Keratinocyte (primary cell): ENCODE results near the gene P3H2. TPM values are rescaled to one million over a fixed set of nuclear protein-coding genes. Genes with fewer than 3 reads are reported as not detected.

ENCODE experiments used
- DNase-seq: peaks from one replicate; pipeline ENCODE4 v3.0.0-alpha.2; 2011; ENCODE audit warnings: low read depth, missing footprints, low spot score
- FAIRE-seq: peaks from 2 replicates; lab custom pipeline; 2011; peaks lifted over from hg19 to GRCh38; lab: Jason Lieb, UNC
- H2AFZ ChIP-seq: 2 replicates; pipeline ENCODE4 v1.6.0; 2012; ENCODE audit warnings: low read length, control low read depth, inconsistent platforms; ENCODE audit not compliant: control insufficient read depth
- H3K27ac ChIP-seq: 2 replicates; pipeline ENCODE4 v1.5.1; 2011; ENCODE audit warnings: low read length; ENCODE audit not compliant: control insufficient read depth, insufficient read depth
- H3K27me3 ChIP-seq: 3 replicates; pipeline ENCODE4 v1.6.0; 2011; ENCODE audit warnings: low read length; ENCODE audit not compliant: control insufficient read depth, insufficient read depth; ENCODE audit errors: extremely low read depth
- H3K36me3 ChIP-seq, 2 experiments: 2 replicates in 1 of 2; 3 replicates in 1 of 2; pipeline ENCODE4 v1.5.1; 2011; ENCODE audit warnings: low read length in 2 of 2, mild to moderate bottlenecking in 1 of 2; ENCODE audit not compliant: control insufficient read depth in 2 of 2, insufficient read depth in 2 of 2; ENCODE audit errors: extremely low read depth in 1 of 2
- H3K4me1 ChIP-seq: 3 replicates; pipeline ENCODE4 v1.5.1; 2011; ENCODE audit warnings: low read length; ENCODE audit not compliant: control insufficient read depth, insufficient read depth; ENCODE audit errors: extremely low read depth
- H3K4me2 ChIP-seq: 3 replicates; pipeline ENCODE4 v1.6.0; 2011; ENCODE audit warnings: low read depth, low read length; ENCODE audit not compliant: control insufficient read depth, insufficient read depth; ENCODE audit errors: extremely low read depth
- H3K4me3 ChIP-seq, 3 experiments: fragments of 200-600 bp in 1 of 3; sonication (generic) in 1 of 3; 2 replicates in 2 of 3; 3 replicates in 1 of 3; pipeline ENCODE4 v1.5.1; 2011 to 2016; ENCODE audit warnings: low read length in 3 of 3, mild to moderate bottlenecking in 3 of 3, control low read depth in 2 of 3, inconsistent platforms in 1 of 3, low read depth in 1 of 3, mixed read lengths in 1 of 3, mixed run types in 1 of 3, moderate library complexity in 1 of 3; ENCODE audit not compliant: control insufficient read depth in 2 of 3, insufficient read depth in 2 of 3; ENCODE audit errors: extremely low read depth in 1 of 3
- H3K79me2 ChIP-seq: 2 replicates; pipeline ENCODE4 v1.6.0; 2012; ENCODE audit warnings: low read length; ENCODE audit not compliant: control insufficient read depth, insufficient read depth
- H3K9ac ChIP-seq: 3 replicates; pipeline ENCODE4 v1.6.0; 2011; ENCODE audit warnings: low read length; ENCODE audit not compliant: control insufficient read depth, insufficient read depth; ENCODE audit errors: extremely low read depth
- H3K9me1 ChIP-seq: 3 replicates; pipeline ENCODE4 v1.6.0; 2011; ENCODE audit warnings: low read length; ENCODE audit not compliant: control insufficient read depth, insufficient read depth; ENCODE audit errors: extremely low read depth
- H3K9me3 ChIP-seq: 2 replicates; pipeline ENCODE4 v1.5.1; 2012; ENCODE audit warnings: low read depth, low read length; ENCODE audit not compliant: control insufficient read depth
- H4K20me1 ChIP-seq: 3 replicates; pipeline ENCODE4 v1.6.0; 2011; ENCODE audit warnings: low read length; ENCODE audit not compliant: control insufficient read depth, insufficient read depth; ENCODE audit errors: extremely low read depth
- EZH2 ChIP-seq: IDR thresholded peaks from one replicate; pipeline ENCODE4 v1.6.1; 2012; ENCODE audit warnings: inconsistent platforms, mild to moderate bottlenecking, low read length, moderate library complexity
- dilution Hi-C: fragments of 300-500 bp; cut with MboI; formaldehyde crosslinking; loops from one replicate; pipeline ENCODE4 v1.7.0; 2020; ENCODE audit warnings: low sequenced_read_pairs; ENCODE audit not compliant: extremely low pct_ligation_motif_present
- polyA plus RNA-seq, 5 experiments: library from polyadenylated mRNA; depleted of rRNA in 3 of 5; stranded (reverse) in 3 of 5; stranded (forward) in 1 of 5; unstranded in 1 of 5; fragments of >200 nt; gene quantifications; 1 replicate in 1 of 5; 2 replicates in 3 of 5; 3 replicates in 1 of 5; pipeline versions ENCODE4 v1.2.1 to v1.2.3, GENCODE V29; 2011 to 2012; ENCODE audit warnings: missing spikeins in 2 of 5, low read depth in 1 of 5, low replicate concordance in 1 of 5
- TF ChIP-seq, protein P1 (sequence below), 3 experiments: IDR thresholded peaks in 1 of 3; conservative IDR thresholded peaks in 1 of 3; optimal IDR thresholded peaks in 1 of 3; 2 replicates in 2 of 3; 3 replicates in 1 of 3; pipeline versions ENCODE3 to v1.5.1; 2011; ENCODE audit warnings: low read length in 3 of 3, mild to moderate bottlenecking in 3 of 3, moderate library complexity in 2 of 3, control low read depth in 1 of 3, inconsistent platforms in 1 of 3; ENCODE audit not compliant: insufficient read depth in 2 of 3; ENCODE audit errors: extremely low read depth in 1 of 3

The P3H2 gene
- polyA plus RNA-seq, 1 donor (not counting 4 experiments of a cell fraction or from before 2014, with no cell fraction given): 115 TPM

DNA sequence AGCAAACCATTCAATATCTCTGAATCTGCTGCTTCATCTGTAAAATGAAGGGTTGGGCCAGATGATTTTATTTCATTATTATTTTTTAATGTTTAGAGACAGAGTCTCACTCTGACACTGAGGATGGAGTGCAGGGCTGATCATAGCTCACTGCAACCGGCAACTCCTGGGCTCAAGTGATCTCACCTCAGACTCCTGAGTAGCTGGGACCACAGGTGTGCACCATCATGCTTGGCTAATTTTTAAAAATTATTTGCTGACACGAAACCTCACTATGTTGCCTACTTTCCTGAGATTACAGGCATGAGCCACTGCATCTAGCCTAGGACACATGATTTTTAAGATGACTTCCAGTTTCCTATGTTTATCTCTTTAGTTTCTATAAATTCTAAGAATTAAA, 105.8 kb downstream of the P3H2 start:
- no peak overlapping the region for H3K4me3 ChIP-seq
- no peak overlapping the region for H3K9ac ChIP-seq
- H3K27ac ChIP-seq: peak overlapping the region; percentile 3
- H4K20me1 ChIP-seq: no peaks in the 10 kb centered on the region
- FAIRE-seq (no peak), DNase-seq (no peak)
- peaks cover 61% of the 10 kb centered on the region for H3K4me1 ChIP-seq
- H2AFZ ChIP-seq: no peak overlapping the region
- H3K27me3 ChIP-seq: no peaks in the 10 kb centered on the region
- dilution Hi-C loops: no loop called here
- peak overlapping the region; percentile 52 for H3K4me2 ChIP-seq
- H3K9me1 ChIP-seq: no peaks in the 10 kb centered on the region
- H3K9me3 ChIP-seq: no peaks in the 10 kb centered on the region
- peaks cover 0 to 3% of the 10 kb centered on the region in 2 experiments for H3K36me3 ChIP-seq
- H3K79me2 ChIP-seq: peaks cover 8% of the 10 kb centered on the region
- no peak for TF ChIP-seq EZH2

DNA sequence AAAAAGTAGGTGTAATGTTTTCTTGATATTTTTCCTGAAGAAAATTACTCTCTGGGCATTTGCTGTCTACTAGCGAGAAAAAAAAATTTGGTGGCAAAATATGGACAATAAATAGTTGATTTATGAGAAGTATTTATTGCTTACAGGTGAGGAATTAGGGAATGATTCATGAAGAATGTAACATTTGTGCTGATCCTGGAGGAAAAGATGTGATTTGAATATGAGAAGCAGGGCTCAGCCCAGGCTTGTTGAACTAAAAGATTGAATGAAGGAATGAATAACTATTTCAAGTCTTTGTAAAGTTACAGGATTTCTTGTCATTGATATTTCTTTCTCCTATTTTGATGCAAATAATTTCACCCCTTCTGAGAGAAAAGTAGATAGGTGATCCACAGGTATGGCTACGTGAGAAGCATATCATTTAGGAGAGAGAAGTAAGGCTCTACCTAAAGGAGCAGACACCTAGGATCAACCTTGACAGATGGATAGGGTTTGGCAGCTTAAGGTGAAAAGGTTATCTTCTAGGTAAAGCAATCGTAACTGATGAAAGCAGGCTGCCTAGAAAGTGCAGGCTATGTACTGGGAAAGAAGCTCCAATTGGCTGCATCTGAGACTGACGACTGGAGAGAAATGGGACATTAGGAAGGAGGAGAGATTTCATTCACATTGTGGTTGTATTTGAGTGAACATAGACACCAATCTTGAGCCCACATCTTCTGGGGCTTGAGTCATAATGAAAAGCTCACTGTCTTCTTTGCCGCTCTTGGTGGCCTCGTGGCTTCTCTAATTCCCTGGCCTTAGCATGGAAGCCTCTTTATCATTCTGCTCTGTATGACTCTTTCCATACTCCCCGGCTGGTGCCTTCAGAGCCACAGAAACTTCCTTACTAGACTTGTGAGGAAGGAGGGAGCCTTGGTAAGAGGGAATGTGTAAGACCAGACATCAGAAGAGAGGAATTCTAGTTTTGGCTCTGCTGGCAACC, 106.5 kb downstream of the P3H2 start:
- peak; percentile 90 for FAIRE-seq
- H3K4me2 ChIP-seq: peak overlapping the region; percentile 52
- H3K27ac ChIP-seq: peak overlapping the region; percentile 92

More for the DNA sequence above, 106.5 kb downstream of the P3H2 start:
- Histone ChIP-seq H3K9me1 (no peaks in the 10 kb centered on the region), H3K9me3 (no peaks in the 10 kb centered on the region), H3K4me1 (peaks cover 58% of the 10 kb centered on the region), H3K9ac (no peak overlapping the region), H3K36me3 (peaks cover 0 to 3% of the 10 kb centered on the region in 2 experiments), H4K20me1 (no peaks in the 10 kb centered on the region), H2AFZ (peak overlapping the region; percentile 41), H3K4me3 (no peak overlapping the region), H3K79me2 (peaks cover 9% of the 10 kb centered on the region), H3K27me3 (no peaks in the 10 kb centered on the region)
- DNase-seq: no peak
- dilution Hi-C loops: no loop called here
- TF ChIP-seq EZH2: no peak
- TF ChIP-seq, protein P1, sequence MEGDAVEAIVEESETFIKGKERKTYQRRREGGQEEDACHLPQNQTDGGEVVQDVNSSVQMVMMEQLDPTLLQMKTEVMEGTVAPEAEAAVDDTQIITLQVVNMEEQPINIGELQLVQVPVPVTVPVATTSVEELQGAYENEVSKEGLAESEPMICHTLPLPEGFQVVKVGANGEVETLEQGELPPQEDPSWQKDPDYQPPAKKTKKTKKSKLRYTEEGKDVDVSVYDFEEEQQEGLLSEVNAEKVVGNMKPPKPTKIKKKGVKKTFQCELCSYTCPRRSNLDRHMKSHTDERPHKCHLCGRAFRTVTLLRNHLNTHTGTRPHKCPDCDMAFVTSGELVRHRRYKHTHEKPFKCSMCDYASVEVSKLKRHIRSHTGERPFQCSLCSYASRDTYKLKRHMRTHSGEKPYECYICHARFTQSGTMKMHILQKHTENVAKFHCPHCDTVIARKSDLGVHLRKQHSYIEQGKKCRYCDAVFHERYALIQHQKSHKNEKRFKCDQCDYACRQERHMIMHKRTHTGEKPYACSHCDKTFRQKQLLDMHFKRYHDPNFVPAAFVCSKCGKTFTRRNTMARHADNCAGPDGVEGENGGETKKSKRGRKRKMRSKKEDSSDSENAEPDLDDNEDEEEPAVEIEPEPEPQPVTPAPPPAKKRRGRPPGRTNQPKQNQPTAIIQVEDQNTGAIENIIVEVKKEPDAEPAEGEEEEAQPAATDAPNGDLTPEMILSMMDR (optimal IDR thresholded peaks at IDR 0.05 in 1 of 3, IDR thresholded peaks at IDR 0.05 in 1 of 3, conservative IDR thresholded peaks at IDR 0.05 in 1 of 3; ENCODE audit: extremely low read depth in 1 of 3, insufficient read depth in 2 of 3, low read length in 3 of 3): no peak
